GM12801 (cell line): ENCODE measurements around the gene ITGB1BP1.

ENCODE experiments used
- TF ChIP-seq, protein P1 (sequence below): IDR thresholded peaks from one replicate; pipeline ENCODE4 v1.5.1; 2011; ENCODE audit warnings: control low read depth; ENCODE audit not compliant: insufficient read length; ENCODE audit errors: extremely low read depth

The ITGB1BP1 gene

DNA sequence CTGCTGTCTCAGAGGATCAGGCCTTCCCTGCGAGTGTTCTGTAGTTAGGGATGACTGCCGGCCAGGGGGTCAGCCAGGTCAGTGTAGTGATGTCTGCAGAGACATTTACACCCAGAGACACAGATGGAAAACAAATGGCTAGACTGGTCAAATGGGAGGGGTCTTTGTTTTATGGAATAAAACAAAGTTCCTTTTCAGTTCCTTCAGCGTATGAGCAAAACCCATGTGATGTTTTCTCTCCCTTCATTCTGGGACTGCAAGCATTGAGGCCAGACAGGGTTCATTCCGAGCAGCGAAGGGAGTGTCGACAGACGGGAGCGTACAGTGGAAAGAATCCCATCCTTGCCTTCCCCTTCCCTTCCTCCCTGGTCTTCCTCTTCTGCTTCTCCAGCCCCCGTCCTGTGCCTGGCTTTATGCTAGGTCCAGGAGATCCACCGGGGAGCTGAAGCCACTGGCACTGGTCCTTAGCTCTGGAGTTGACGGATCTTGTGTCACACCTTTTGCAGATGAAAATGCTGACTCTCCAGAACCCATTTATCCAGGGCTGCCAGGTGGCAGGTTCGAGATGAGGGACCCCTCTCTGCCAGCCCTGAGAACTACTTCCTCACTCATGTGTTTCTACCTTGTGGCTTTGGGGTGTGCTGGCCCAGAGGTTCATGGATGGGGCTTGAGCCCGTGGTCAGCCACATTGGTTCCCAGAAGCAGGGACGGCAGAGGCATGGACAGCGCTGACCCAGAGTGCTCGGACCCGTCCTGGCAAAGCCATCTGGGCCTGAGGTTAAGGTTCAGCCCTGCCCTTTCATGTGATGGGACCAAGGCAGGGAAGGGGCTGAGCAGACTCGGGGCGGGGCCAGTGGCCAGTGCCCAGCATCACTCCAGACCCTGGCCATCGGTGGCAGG lies 24.2 kb downstream of the ITGB1BP1 start:
- TF ChIP-seq, protein P1, sequence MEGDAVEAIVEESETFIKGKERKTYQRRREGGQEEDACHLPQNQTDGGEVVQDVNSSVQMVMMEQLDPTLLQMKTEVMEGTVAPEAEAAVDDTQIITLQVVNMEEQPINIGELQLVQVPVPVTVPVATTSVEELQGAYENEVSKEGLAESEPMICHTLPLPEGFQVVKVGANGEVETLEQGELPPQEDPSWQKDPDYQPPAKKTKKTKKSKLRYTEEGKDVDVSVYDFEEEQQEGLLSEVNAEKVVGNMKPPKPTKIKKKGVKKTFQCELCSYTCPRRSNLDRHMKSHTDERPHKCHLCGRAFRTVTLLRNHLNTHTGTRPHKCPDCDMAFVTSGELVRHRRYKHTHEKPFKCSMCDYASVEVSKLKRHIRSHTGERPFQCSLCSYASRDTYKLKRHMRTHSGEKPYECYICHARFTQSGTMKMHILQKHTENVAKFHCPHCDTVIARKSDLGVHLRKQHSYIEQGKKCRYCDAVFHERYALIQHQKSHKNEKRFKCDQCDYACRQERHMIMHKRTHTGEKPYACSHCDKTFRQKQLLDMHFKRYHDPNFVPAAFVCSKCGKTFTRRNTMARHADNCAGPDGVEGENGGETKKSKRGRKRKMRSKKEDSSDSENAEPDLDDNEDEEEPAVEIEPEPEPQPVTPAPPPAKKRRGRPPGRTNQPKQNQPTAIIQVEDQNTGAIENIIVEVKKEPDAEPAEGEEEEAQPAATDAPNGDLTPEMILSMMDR: no peak

DNA sequence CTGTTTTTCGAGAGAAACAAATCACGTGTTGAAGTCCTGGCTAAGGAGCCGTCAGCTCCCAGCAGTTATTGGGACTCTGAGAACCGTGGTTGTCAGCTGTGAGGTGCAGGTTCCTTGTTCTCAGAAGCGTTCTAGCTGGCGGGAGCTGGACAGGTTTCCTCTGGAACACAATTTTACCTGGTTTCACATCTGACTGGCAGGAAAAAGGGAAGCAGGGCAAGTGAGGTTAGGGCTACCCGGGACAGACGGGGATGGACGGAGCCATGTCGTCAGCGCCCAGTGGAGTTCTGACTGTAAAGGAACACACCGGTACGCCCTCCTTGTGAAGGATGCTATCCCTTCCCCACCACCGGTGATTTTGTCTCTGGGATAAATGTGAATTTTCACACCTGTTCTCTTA lies 26.1 kb downstream of the ITGB1BP1 start:
- TF ChIP-seq, protein P1: no peak

DNA sequence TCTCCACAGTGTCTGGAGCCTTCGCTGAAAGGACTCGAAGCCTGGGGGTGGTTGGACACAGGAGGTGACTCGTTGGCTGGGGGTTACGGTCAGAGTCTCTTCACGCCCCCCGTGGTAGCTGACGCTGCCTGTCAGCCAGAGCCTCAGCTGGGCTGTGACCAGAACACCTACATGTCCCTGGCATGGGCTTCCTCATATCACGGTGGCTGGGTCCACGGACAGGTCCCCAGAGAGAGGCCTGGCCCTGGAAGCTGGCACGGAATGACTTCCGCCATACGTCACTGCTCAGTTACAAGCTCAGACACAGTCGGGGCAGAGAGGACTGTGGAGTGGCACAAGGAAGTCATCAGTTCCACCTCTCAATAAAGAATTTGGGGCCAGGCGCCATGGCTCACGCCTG lies 28.5 kb downstream of the ITGB1BP1 start:
- TF ChIP-seq, protein P1: no peak

DNA sequence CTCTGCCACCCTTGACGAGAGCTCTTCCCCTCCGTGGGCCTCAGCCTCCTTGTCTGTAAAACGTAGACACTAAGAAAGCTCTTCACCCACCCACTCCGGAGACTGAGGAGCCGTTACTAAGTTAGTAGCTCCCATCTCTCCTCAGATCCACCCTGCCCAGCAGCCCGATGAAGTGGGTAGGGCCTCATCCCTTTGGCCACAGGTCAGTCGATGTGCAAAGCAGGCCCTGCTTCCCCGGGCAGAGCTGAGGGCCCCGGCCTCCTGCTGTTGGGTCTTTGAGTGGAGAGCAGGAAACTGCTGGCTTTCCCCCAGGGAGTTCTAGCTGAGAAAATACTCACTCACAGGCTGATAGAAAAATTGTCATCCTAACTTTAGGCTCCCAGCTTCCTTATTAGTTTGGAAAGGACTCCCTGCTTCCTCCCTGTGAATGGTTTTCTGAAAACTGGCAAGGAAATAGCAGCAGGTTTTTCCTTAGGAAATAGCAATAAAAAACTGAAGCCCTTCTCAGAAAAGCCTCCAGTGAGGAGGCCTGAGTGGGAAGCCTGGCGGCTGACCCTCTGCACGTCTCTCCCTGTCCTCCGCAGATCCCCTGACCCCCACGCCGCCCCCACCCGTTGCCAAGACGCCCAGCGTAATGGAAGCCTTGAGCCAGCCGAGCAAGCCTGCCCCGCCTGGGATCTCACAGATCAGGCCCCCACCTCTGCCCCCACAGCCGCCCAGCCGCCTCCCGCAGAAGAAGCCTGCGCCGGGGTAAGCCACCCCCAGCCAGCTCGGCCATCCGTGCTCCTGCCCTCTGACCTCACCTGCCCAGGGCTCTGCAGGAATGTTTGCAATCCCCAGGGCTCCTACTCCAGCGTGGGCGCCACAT lies 30.2 kb downstream of the ITGB1BP1 start:
- TF ChIP-seq, protein P1: no peak

DNA sequence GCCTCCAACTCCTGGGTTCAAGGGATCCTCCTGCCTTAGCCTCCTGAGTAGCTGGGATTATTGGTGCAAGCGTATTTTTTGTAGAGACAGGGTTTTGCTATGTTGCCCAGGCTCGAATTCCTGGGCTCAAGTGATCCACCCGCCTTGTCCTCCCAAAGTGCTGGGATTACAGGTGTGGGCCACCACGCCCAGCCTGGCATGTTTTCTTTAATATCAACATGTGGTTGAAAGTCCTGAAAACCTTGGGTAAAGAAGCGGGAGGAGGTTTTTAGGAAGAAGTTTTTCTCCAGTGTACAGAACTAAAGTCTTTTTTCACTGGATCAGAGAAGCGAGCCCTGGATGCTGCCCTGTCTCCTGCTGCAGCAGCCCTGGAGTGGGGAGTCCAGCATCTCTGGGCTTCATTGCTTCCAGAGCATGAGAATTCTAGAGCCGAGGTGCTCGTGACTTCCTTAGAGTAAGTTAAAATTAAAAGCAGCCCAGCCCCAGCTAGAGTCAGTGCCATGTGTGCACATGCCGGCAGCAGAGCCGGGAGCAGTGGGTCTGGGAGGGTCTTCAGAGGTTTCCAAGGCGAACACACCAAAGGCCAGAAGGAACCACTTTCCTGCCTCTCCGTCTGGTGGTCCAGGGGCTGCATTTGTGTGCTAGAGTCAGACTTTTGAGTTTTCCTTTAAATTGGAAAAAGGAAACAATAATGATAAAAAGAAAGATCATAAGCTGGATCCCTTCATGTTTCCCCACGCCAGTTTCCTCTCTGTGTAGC lies 31.2 kb downstream of the ITGB1BP1 start:
- TF ChIP-seq, protein P1: no peak

DNA sequence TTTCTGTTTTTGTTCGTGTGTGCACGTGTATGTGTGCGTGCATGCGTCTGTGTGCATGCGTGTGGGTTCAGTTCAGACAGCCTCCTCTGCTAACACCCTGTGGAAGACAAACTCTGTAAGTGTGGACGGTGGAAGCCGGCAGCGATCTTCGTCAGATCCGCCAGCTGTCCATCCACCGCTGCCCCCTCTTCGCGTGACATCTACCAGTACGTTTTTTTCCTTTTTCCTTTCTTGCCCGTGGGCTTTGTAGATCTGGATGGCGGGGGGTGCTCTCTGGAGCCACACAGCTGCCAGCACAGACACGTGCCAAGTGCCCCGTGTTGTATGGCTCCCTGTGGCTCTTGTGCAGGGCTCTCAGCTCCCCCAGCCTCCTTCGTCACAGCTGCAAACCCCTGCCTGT lies 32.3 kb downstream of the ITGB1BP1 start:
- TF ChIP-seq, protein P1: no peak
